GM18868 (cell line): Measurements from ENCODE around the gene PHTF1.

Experiments
- ATAC-seq: cut with Tn5 transposase; IDR thresholded peaks from one replicate; pipeline ENCODE4 v1.9.1; 2021; ENCODE audit warnings: mild to moderate bottlenecking, moderate library complexity; ENCODE audit not compliant: unreplicated experiment

The PHTF1 gene

DNA sequence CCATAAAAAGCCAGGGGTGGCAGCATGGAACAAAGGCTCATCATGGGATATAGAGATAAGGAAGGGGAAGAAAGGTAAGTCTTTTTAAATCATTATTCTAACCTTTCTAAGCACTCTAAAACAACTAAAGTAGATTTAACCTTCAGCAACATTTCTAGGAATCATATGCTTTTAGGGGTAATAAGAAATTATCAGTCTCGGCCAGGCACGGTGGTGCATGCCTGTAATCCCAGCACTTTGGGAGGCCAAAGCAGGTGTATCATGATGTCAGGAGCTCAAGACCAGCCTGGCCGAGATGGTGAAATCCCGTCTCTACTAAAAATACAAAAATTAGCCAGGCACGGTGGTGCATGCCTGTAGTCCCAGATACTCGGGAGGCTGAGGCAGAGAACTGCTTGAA, 20.3 kb upstream of the PHTF1 start:
- no peak for ATAC-seq

GRCh38 chr1:113777561-113777960, 18.3 kb upstream of the PHTF1 start:
- ATAC-seq: no peak

- no peak for ATAC-seq
These were observed 10.7 kb upstream of the PHTF1 start for GRCh38 chr1:113770031-113770430.

- no peak for ATAC-seq
These were observed 10.3 kb upstream of the PHTF1 start for GRCh38 chr1:113769601-113769970.

- no peak for ATAC-seq
These were observed 9.8 kb upstream of the PHTF1 start for GRCh38 chr1:113768916-113769600.

DNA sequence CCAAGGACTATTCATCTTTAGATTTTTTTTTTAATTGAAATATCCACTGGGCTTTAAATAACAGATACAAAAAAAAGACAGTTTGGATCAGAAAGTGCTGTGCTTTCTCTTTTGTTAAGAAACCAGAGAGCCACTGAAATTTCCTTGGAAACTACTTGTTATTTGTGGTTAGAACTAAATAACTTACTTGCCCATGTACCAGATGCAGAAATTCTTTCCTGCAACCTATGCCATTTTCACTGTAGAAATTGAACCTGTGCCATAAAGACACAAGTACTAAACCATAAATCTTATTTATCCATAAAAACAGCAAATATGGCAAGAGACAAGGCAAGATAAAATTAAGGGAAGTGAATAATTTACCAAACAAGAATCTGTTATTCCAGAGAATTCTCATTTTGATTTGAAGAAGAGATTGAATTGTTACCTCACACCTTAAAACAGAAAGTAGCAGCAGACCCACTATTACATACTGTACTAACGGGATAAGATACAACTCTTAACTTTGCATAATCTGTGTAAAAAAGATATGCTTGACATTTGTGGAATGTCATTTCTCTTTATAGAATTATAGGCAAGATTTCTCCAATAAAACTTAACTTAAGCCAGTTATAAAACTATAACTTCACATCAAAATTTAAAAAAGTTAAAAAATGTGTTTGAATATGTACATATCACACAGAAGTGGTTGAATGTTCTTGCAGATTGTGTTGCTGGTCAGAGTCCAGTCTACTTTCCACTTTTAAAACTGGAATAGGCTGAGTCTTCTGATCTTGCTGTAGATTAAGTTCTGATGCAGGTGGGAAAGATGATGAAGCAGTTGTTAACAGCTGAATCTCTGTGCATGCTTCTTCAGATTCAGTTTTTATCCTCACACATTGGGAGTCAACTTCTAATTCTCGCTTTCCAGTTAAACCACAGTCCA, 6.3 kb upstream of the PHTF1 start:
- ATAC-seq: no peak

DNA sequence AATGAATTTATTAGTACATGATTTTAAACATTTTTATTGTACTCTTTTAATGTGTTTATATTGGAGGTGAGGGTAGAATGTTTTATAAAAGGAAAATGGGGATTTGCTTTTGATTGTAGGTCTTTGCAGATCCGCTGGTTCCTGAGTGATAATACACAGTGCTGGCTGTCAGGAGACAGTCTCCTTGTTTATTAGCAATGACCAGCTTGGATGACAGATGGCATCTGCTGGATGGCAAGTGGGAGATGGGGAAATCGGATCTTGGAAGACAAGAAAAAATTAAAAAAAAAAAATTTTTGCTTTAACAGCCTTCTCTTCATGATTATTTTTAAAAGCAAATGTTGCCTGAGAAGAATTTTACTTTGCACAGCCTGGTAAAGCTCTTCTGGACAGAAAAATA, 4.4 kb upstream of the PHTF1 start:
- ATAC-seq: no peak

DNA sequence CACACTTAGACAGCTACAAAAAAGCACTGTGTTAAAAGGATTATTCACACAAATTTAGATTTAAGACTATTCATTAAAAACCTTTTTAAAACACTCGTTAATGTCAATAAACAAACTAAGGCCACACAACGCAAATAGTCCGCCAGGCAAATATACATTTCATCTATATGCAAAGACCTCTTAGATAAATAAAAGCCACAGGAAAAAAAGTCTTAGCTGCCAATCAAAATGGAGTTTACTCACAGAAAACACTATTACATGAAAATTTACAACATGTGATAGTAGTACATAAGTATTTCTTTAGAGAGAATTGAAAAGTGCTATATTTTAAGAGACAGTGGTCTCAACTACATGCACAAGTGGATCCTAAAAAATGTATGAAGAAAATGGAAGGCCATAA, 2.7 kb upstream of the PHTF1 start:
- no peak for ATAC-seq

DNA sequence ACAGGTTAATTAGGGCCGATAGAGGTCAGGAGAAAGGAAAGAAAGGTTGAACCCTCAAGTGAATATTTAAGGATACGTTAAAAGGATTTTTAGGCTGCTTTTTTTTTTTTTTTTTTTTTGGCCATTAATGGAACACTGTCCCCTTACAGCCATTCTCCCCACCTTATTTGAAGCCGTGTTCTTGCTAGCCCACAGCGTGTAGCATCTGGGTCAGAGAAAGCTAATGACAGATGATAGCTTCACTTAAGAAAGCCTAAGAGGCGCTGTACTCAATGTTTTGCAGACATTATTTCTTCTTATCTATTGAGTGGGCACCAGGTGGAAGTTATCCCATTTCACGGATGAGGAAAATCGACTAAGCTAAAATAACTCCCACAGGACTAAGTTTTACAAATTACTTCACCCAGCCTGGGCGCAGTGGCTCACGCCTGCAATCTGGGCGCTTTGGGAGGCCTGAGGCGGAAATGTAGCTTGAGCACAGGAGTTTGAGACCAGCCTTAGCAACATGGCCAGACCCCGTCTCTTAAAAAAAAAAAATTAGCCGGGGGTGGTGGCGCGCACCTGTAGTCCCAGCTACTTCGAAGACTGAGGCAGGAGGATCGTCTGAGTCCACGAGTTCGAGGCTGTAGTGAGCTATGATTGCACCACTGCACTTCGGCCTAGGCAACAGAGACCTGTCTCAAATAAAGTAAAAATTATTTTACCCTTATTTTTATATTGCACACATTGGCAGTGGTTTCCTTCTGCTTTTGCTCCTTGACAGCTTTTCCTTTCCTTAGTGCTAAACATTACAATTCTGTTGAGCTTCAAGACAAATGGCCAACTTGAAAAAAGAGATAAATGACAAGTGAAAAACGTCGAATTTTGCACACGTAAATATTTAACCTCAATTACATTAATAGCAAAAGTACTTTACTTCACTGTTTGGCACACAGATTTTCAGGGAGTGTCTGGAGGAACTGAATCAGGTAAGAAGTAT, 1.1 kb upstream of the PHTF1 start:
- ATAC-seq: no peak

GRCh38 chr1:113758631-113759332, 504 bp downstream of the PHTF1 start:
- peak; percentile 53 for ATAC-seq

DNA sequence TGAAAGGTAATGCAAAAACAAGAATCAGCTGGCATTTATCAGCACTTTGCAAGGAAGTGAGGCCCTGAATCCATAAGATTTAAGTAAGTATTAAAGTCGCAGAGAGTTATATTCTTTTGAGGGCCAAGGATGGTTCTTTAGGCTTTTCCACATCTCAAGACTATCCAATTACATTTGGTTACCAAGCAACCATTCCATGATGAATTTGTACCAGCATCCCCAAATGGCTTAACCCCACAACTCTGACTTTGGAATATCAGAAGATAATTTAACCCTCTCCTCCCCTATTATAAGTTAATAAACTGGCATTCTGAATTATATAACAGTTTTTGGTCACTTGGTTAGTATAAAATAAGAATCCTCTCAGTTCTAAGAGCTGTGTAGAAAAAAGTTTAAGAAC, 2.8 kb downstream of the PHTF1 start:
- ATAC-seq: no peak

DNA sequence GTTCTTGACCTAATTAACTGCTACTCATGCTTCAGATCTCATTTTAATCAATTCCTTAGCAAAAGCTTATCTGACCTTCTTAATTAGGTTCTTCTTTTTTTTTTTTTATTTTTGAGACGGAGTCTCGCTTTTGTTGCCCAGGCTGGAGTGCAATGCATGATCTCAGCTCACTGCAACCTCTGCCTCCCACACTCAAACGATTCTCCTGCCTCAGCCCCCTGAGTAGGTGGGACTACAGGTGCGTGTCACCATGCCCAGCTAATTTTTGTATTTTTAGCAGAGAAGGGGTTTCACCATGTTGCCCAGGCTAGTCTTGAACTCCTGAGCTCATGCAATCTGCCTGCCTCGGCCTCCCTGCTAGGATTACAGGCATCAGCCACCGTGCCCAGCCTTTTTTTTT, 6.0 kb downstream of the PHTF1 start:
- peak; percentile 67 for ATAC-seq

GRCh38 chr1:113751516-113751915, 7.8 kb downstream of the PHTF1 start:
- no peak for ATAC-seq

DNA sequence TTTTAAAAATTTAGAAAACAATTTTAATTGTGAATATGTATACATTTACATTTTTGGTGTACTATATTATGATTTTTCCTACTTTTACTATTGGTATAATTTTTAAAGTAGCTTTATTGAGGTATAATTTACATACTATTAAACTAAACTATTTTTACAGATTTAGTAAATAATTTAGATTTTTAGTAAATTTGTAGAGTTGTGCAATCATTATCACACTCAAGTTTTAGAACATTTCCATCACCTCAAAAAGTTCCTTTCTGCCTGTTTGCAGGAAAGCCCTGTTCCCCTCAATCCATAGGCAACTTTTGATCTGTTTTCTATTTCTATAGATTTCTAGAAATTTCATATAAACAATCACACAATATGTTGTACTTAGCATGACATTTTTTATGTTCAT, 8.2 kb downstream of the PHTF1 start:
- ATAC-seq: no peak

DNA sequence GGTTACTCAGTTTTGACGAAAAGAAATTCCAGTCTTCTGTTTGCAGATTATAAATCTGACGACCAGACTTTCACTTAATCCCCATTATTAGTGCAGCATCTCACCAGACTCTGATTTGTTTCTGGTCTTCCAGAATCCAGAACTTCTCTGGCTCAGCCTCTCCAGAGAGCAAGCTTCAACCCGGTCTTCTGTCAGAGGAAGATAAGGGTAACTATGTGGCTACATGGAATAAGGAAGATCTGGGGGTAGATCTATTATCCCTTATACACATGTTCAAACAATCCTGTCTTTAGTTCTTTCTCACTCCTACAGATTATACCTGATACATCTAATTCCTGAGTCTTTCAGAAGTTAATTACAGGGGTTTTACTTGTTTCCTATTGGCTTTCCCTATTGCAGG, 9.9 kb downstream of the PHTF1 start:
- ATAC-seq: no peak

GRCh38 chr1:113747376-113747775, 11.9 kb downstream of the PHTF1 start:
- ATAC-seq: no peak

DNA sequence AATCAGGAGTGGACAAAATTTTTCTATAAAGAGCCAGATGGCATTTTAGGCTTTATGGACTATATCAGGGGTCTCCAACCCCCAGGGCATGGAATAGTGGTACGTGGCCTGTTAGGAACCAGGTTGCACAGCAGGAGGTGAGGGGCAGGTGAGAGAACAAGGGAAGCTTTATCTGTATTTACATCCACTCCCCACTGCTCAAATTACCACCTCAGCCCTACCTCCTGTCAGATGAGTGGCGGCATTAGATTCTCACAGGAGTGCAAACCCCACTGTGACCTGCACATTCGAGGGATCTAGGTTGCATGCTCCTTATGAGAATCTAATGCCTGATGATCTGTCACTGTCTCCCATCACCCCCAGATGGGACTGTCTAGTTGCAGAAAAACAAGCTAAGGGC, 13.9 kb downstream of the PHTF1 start:
- ATAC-seq: no peak

DNA sequence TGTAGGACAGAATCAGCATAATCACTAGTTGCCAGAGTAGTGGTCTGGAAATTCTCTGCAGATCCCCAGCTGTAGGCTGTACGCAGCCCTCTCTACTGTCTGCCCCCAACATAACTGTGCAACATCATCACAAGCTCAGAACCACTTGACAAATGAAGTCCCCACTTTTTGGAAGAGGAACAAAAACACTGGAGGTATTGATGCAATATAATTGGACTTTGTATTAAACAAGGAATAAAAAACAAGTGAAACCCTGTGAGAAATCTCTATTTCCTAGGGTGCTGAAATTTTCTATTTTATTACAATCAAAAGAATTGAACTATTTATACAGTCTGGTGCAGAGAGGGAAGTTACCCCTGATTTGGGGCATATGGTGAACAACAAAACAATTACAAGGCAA, 15.2 kb downstream of the PHTF1 start:
- ATAC-seq: no peak

DNA sequence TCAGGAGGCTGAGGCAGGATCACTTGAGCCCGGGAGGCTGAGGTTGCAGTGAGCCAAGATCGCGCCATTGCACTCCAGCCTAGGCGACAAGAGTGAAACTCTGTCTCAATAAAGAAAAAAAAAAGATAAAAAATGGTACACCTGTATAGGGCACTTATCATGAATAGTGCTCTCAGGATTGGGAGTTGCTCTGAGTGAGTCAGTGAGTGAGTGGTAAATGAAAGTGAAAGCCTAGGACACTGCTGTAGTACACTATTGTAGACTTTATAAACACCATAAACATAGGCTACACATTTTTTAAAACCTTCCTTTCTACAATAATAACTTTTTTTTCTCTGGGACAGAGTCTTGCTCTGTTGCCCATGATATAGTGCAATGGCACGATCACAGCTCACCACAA, 16.8 kb downstream of the PHTF1 start:
- peak; percentile 70 for ATAC-seq

- no peak for ATAC-seq
These were observed 24.8 kb downstream of the PHTF1 start for GRCh38 chr1:113734357-113735055.
